ENCODE data around the gene DDX10.

Gene DDX10

GRCh38 chr11:108780119-108780518 lies 115.2 kb downstream of the DDX10 start:
- Histone ChIP-seq H3K27ac (ENCODE audit: low read length) (no peak overlapping the region), H3K9me3 (ENCODE audit: insufficient read depth, low read length, severe bottlenecking) (no peaks in the 10 kb centered on the region), H3K4me2 (ENCODE audit: insufficient read depth, low read length) (no peak overlapping the region), H3K27me3 (ENCODE audit: insufficient read depth, low read length, poor library complexity) (no peaks in the 10 kb centered on the region), H3K79me2 (ENCODE audit: insufficient read depth, low read length) (no peaks in the 10 kb centered on the region; the same call in 1 of the 2 replicates), H3K4me1 (ENCODE audit: insufficient read depth, low read length) (peaks cover under 1% of the 10 kb centered on the region; the same call in 1 of the 2 replicates), H4K20me1 (ENCODE audit: insufficient read depth, low read length) (no peaks in the 10 kb centered on the region; the same call in 1 of the 2 replicates), H3K36me3 (ENCODE audit: insufficient read depth, low read length) (no peaks in the 10 kb centered on the region), H3K9ac (ENCODE audit: low read depth, low read length) (no peak overlapping the region), H2AFZ (ENCODE audit: low read depth, low read length) (no peak overlapping the region), H3K4me3 (ENCODE audit: low read depth in 1 of 2, low read length in 2 of 2) (no peak overlapping the region)
- TF ChIP-seq CTCF (IDR thresholded peaks at IDR 0.05; ENCODE audit: borderline replicate concordance, extremely low read depth, low read length, poor library complexity, severe bottlenecking) (no peak), EZH2 (IDR thresholded peaks at IDR 0.05; ENCODE audit: borderline replicate concordance, low read depth, low read length, severe bottlenecking) (no peak)
- ATAC-seq (ENCODE audit: insufficient read depth, low read depth), result no peak
- DNase-seq, result no peak

- Histone ChIP-seq H3K4me2 (ENCODE audit: insufficient read depth, low read length) (no peak overlapping the region), H3K79me2 (ENCODE audit: insufficient read depth, low read length) (peaks cover 8% of the 10 kb centered on the region)
Observed at GRCh38 chr11:108781946-108782345, 117.1 kb downstream of the DDX10 start.

GRCh38 chr11:108786281-108786990 lies 121.6 kb downstream of the DDX10 start:
- ATAC-seq (ENCODE audit: insufficient read depth, low read depth) (no peak), DNase-seq (no peak)
- H3K4me2 ChIP-seq (ENCODE audit: insufficient read depth, low read length), result no peak overlapping the region
- H3K9me3 ChIP-seq (ENCODE audit: insufficient read depth, low read length, severe bottlenecking), result no peaks in the 10 kb centered on the region
- no peak overlapping the region for H2AFZ ChIP-seq (ENCODE audit: low read depth, low read length)
- H3K27me3 ChIP-seq (ENCODE audit: insufficient read depth, low read length, poor library complexity), result no peaks in the 10 kb centered on the region
- peaks cover 3% of the 10 kb centered on the region; the same call in 1 of the 2 replicates for H3K4me1 ChIP-seq (ENCODE audit: insufficient read depth, low read length)
- TF ChIP-seq EZH2 (IDR thresholded peaks at IDR 0.05; ENCODE audit: borderline replicate concordance, low read depth, low read length, severe bottlenecking) (no peak), CTCF (IDR thresholded peaks at IDR 0.05; ENCODE audit: borderline replicate concordance, extremely low read depth, low read length, poor library complexity, severe bottlenecking) (no peak)
- peaks cover 12% of the 10 kb centered on the region for H3K79me2 ChIP-seq (ENCODE audit: insufficient read depth, low read length)
- H3K36me3 ChIP-seq (ENCODE audit: insufficient read depth, low read length), result no peaks in the 10 kb centered on the region
- no peak overlapping the region for H3K9ac ChIP-seq (ENCODE audit: low read depth, low read length)
- H3K4me3 ChIP-seq (ENCODE audit: low read depth in 1 of 2, low read length in 2 of 2), result no peak overlapping the region
- no peak overlapping the region for H3K27ac ChIP-seq (ENCODE audit: low read length)
- peaks cover 14% of the 10 kb centered on the region; the same call in 1 of the 2 replicates for H4K20me1 ChIP-seq (ENCODE audit: insufficient read depth, low read length)

More at GRCh38 chr11:108781946-108782345, 117.1 kb downstream of the DDX10 start:
- no peak for TF ChIP-seq CTCF (IDR thresholded peaks at IDR 0.05; ENCODE audit: borderline replicate concordance, extremely low read depth, low read length, poor library complexity, severe bottlenecking)
- TF ChIP-seq EZH2 (IDR thresholded peaks at IDR 0.05; ENCODE audit: borderline replicate concordance, low read depth, low read length, severe bottlenecking), result no peak
- no peaks in the 10 kb centered on the region for H3K9me3 ChIP-seq (ENCODE audit: insufficient read depth, low read length, severe bottlenecking)
- peaks cover 6% of the 10 kb centered on the region; the same call in 1 of the 2 replicates for H4K20me1 ChIP-seq (ENCODE audit: insufficient read depth, low read length)
- H3K27me3 ChIP-seq (ENCODE audit: insufficient read depth, low read length, poor library complexity), result no peaks in the 10 kb centered on the region
- no peak overlapping the region for H2AFZ ChIP-seq (ENCODE audit: low read depth, low read length)
- H3K36me3 ChIP-seq (ENCODE audit: insufficient read depth, low read length), result no peaks in the 10 kb centered on the region
- DNase-seq, result no peak
- peaks cover 3% of the 10 kb centered on the region; the same call in 1 of the 2 replicates for H3K4me1 ChIP-seq (ENCODE audit: insufficient read depth, low read length)
- H3K4me3 ChIP-seq (ENCODE audit: low read depth in 1 of 2, low read length in 2 of 2), result no peak overlapping the region
- H3K27ac ChIP-seq (ENCODE audit: low read length), result no peak overlapping the region
- ATAC-seq (ENCODE audit: insufficient read depth, low read depth), result no peak
- H3K9ac ChIP-seq (ENCODE audit: low read depth, low read length), result no peak overlapping the region
